MCF 10A (cell line): ENCODE measurements around the gene SLC5A2. TPM values are rescaled to one million over a fixed set of nuclear protein-coding genes. Genes with fewer than 3 reads are reported as not detected.

Experiments
- BruUV-seq: library from RNA; stranded (reverse); fragments of 400-500 nt; replicated peaks from 2 replicates; lab custom pipeline; 2021; lab: Mats Ljungman, UMichigan
- CTCF ChIA-PET: fragments of 300-600 bp; sonication (Branson Sonifier 250); formaldehyde crosslinking; extraction: SDS; loops from one replicate; lab custom pipeline; 2021; ENCODE audit warnings: antibody characterized with exemption, inconsistent platforms; lab: Yijun Ruan, JAX
- POLR2A ChIA-PET: fragments of 300-600, 350-650 bp; sonication (Branson Sonifier 250); formaldehyde crosslinking; extraction: SDS; loops from one replicate; lab custom pipeline; 2020; ENCODE audit warnings: antibody characterized with exemption, inconsistent platforms; lab: Yijun Ruan, JAX
- DNase-seq: peaks from one replicate; pipeline ENCODE4 v3.0.0-alpha.2; 2018; ENCODE audit not compliant: unreplicated experiment
- H3K27ac Mint-ChIP-seq: one replicate; pipeline ENCODE4 v1.8.0; 2022; ENCODE audit warnings: mild to moderate bottlenecking, low read depth, mixed read lengths; ENCODE audit not compliant: unreplicated experiment
- H3K27me3 Mint-ChIP-seq: one replicate; pipeline ENCODE4 v1.8.0; 2022; ENCODE audit warnings: mixed read lengths; ENCODE audit not compliant: insufficient read depth, unreplicated experiment
- H3K36me3 Mint-ChIP-seq: one replicate; pipeline ENCODE4 v1.8.0; 2022; ENCODE audit warnings: mild to moderate bottlenecking, moderate library complexity, mixed read lengths; ENCODE audit not compliant: insufficient read depth, unreplicated experiment
- H3K4me1 Mint-ChIP-seq: one replicate; pipeline ENCODE4 v1.8.0; 2022; ENCODE audit warnings: mixed read lengths; ENCODE audit not compliant: insufficient read depth, unreplicated experiment
- H3K4me3 Mint-ChIP-seq: one replicate; pipeline ENCODE4 v1.8.0; 2022; ENCODE audit warnings: mild to moderate bottlenecking, moderate library complexity, mixed read lengths; ENCODE audit not compliant: unreplicated experiment
- H3K9me3 Mint-ChIP-seq: one replicate; pipeline ENCODE4 v1.8.0; 2022; ENCODE audit warnings: mixed read lengths; ENCODE audit not compliant: unreplicated experiment
- CTCF ChIP-seq: fragments of 200-600 bp; IDR thresholded peaks from one replicate; pipeline ENCODE4 v1.8.0; 2022; ENCODE audit warnings: antibody characterized with exemption, mild to moderate bottlenecking; ENCODE audit not compliant: unreplicated experiment
- intact Hi-C: fragments of 100-400 bp; cut with micrococcal nuclease; formaldehyde crosslinking; loops from 2 replicates; pipeline ENCODE4 v1.14.1; 2022
- total RNA-seq: library from RNA; stranded (reverse); gene quantifications from 2 replicates; pipeline ENCODE4 v1.2.3, GENCODE V29; 2022

SLC5A2 gene
- total RNA-seq, 1 experiment from 2014 or later, result not detected

- no peaks in the 10 kb centered on the region for H3K36me3 Mint-ChIP-seq
- BruUV-seq, result no TSS peak
- no peak within 1 kb of the TSS for H3K4me3 Mint-ChIP-seq
- POLR2A ChIA-PET, result no interaction called here
- intact Hi-C loops, result no loop called here
- no peaks in the 10 kb centered on the region for H3K9me3 Mint-ChIP-seq
- H3K4me1 Mint-ChIP-seq, result no peaks in the 10 kb centered on the region
- no peak for DNase-seq
- CTCF ChIA-PET, result interaction anchor here (0.5 to 0.6 kb wide), 2 partner anchors 87 to 104 kb away, joined by 3 to 6 read pairs; no protein-coding TSS in a partner anchor
- H3K27ac Mint-ChIP-seq, result no peak within 1 kb of the TSS
- no peak for TF ChIP-seq CTCF
- peaks cover 18% of the 10 kb centered on the region for H3K27me3 Mint-ChIP-seq
These were observed 44.9 kb downstream of the SLC5A2 start, which contains the start of gene AHSP for GRCh38 chr16:31527734-31528274. AHSP (plus strand) TSS chr16:31527900; CDS start chr16:31528140, 240 bp downstream.

- ChIA-PET CTCF (interaction anchor here (0.6 kb wide), 1 partner anchor 87 kb away, joined by 6 read pairs; no protein-coding TSS in a partner anchor), POLR2A (no interaction called here)
- Mint-ChIP-seq H3K9me3 (no peaks in the 10 kb centered on the region), H3K4me3 (no peak overlapping the region), H3K27me3 (peaks cover 18% of the 10 kb centered on the region), H3K27ac (no peak overlapping the region), H3K4me1 (no peaks in the 10 kb centered on the region), H3K36me3 (no peaks in the 10 kb centered on the region)
- DNase-seq, result no peak
- TF ChIP-seq CTCF, result no peak
- BruUV-seq, result no TSS peak
- intact Hi-C loops, result no loop called here
These were observed 45.7 kb downstream of the SLC5A2 start for GRCh38 chr16:31528523-31529107.

GRCh38 chr16:31529108-31529936 is 46.4 kb downstream of the SLC5A2 start:
- no TSS peak for BruUV-seq

More at GRCh38 chr16:31529108-31529936, 46.4 kb downstream of the SLC5A2 start:
- H3K27me3 Mint-ChIP-seq, result peaks cover 18% of the 10 kb centered on the region
- no peak for DNase-seq
- no peak overlapping the region for H3K27ac Mint-ChIP-seq
- POLR2A ChIA-PET, result no interaction called here
- no peaks in the 10 kb centered on the region for H3K4me1 Mint-ChIP-seq
- no peak overlapping the region for H3K4me3 Mint-ChIP-seq
- intact Hi-C loops, result no loop called here
- H3K36me3 Mint-ChIP-seq, result no peaks in the 10 kb centered on the region
- H3K9me3 Mint-ChIP-seq, result no peaks in the 10 kb centered on the region
- CTCF ChIA-PET, result interaction anchor here (0.6 to 0.7 kb wide), 3 partner anchors 11 to 31 kb away, joined by 3 to 4 read pairs (median 3); no protein-coding TSS in a partner anchor
- TF ChIP-seq CTCF, result no peak
